AG09319 (cell line): ENCODE data around the gene SPEF2.

Source experiments
- DNase-seq: peaks from one replicate; pipeline ENCODE4 v3.0.0-alpha.2; 2010; ENCODE audit warnings: low read depth; ENCODE audit errors: extremely low read depth
- TF ChIP-seq, protein P1 (sequence below): IDR thresholded peaks from 2 replicates; pipeline ENCODE4 v1.5.1; 2011; ENCODE audit warnings: low read depth, mild to moderate bottlenecking, inconsistent platforms, low read length, moderate library complexity

The SPEF2 gene, protein sequence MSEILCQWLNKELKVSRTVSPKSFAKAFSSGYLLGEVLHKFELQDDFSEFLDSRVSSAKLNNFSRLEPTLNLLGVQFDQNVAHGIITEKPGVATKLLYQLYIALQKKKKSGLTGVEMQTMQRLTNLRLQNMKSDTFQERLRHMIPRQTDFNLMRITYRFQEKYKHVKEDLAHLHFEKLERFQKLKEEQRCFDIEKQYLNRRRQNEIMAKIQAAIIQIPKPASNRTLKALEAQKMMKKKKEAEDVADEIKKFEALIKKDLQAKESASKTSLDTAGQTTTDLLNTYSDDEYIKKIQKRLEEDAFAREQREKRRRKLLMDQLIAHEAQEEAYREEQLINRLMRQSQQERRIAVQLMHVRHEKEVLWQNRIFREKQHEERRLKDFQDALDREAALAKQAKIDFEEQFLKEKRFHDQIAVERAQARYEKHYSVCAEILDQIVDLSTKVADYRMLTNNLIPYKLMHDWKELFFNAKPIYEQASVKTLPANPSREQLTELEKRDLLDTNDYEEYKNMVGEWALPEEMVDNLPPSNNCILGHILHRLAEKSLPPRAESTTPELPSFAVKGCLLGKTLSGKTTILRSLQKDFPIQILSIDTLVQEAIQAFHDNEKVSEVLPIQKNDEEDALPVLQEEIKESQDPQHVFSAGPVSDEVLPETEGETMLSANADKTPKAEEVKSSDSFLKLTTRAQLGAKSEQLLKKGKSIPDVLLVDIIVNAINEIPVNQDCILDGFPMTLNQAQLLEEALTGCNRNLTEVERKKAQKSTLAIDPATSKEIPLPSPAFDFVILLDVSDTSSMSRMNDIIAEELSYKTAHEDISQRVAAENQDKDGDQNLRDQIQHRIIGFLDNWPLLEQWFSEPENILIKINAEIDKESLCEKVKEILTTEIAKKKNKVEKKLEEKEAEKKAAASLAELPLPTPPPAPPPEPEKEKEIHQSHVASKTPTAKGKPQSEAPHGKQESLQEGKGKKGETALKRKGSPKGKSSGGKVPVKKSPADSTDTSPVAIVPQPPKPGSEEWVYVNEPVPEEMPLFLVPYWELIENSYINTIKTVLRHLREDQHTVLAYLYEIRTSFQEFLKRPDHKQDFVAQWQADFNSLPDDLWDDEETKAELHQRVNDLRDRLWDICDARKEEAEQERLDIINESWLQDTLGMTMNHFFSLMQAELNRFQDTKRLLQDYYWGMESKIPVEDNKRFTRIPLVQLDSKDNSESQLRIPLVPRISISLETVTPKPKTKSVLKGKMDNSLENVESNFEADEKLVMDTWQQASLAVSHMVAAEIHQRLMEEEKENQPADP (N-terminal part only)

DNA sequence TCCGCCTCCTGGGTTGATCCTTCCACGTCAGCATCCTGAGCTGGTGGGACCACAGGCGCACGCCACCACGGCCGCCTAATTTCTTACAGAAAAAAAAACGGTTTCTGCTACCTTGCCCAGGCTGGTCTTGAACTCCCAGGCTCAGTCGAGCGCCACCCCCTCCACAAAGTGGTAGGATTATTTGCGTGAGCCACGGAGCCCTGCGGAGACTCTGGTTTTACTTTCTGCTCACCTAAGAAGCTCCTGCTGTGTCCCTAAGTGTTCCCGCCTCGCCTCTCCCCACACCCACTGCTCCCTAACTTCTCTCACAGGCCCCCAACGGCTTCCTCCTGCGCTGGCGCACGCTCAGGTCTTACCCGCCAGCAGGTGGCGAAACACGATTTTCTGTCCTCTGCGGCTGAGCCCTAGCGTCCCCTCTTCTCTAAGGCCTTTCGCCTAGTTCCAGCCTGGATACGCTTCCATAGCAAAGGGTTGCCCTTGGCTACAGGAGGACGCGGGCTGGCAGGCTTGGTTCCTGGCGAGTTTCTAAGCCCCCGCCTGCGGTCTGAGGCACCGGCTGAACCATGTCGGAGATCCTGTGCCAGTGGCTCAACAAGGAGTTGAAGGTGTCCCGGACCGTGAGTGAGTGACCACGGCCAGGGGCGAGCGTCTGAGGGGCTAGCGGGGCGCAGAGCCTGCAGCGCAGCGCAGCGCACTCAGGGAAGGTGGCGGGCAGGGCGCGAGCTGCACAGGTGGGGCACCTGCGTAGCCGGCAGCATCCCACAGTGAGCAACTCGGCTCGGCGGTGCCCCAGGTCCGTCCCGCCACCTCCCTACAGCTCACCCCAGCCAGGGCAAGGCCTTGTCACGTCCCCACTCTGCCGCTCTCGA is at the start of gene SPEF2:
Gene SPEF2, plus strand, starts transcription at position 429 of the 869 bp plus-strand sequence. Its CDS starts 135 bp downstream, at position 564.
- DNase-seq, result peak; percentile 84
- TF ChIP-seq, protein P1, sequence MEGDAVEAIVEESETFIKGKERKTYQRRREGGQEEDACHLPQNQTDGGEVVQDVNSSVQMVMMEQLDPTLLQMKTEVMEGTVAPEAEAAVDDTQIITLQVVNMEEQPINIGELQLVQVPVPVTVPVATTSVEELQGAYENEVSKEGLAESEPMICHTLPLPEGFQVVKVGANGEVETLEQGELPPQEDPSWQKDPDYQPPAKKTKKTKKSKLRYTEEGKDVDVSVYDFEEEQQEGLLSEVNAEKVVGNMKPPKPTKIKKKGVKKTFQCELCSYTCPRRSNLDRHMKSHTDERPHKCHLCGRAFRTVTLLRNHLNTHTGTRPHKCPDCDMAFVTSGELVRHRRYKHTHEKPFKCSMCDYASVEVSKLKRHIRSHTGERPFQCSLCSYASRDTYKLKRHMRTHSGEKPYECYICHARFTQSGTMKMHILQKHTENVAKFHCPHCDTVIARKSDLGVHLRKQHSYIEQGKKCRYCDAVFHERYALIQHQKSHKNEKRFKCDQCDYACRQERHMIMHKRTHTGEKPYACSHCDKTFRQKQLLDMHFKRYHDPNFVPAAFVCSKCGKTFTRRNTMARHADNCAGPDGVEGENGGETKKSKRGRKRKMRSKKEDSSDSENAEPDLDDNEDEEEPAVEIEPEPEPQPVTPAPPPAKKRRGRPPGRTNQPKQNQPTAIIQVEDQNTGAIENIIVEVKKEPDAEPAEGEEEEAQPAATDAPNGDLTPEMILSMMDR, result peak; percentile 92

DNA sequence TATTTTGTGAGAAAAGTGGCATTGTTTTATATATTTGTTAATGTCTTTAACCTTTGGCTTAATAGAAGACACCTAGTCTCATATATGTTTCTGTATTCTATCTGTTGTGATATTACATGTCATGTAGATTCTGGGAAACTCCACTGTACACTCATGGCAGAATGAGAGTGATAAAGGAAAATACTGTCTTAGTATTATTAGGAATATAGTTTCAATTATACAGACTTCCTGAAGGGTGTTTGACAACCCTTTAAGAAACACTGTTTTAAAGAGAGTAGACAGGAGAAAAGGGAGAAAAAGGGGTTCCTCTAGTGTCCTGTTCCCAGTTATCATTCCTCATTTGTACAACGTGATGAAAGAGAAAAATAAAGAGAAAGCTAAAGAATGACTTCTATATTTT is 42.1 kb upstream of the SPEF2 start:
- TF ChIP-seq, protein P1, result no peak
- no peak for DNase-seq

DNA sequence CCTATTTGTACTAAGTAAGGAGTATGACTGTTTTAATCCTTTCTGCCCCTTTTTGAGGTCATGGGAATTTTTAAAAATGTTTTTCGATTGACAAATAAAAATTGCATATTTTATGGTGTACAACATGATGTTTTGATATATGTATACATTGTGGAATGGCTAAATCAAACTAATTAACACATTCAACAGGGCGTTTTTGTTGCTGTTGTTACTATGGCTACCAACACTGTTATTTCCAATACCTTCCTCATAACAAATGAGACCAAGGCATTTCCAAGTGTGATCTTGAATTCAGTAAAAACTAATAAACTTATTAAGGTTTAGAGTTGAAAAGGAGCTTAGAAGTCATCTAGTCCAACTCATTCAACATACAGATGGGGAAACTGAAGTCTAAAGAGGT is 30.2 kb upstream of the SPEF2 start:
- no peak for DNase-seq
- TF ChIP-seq, protein P1, result no peak

DNA sequence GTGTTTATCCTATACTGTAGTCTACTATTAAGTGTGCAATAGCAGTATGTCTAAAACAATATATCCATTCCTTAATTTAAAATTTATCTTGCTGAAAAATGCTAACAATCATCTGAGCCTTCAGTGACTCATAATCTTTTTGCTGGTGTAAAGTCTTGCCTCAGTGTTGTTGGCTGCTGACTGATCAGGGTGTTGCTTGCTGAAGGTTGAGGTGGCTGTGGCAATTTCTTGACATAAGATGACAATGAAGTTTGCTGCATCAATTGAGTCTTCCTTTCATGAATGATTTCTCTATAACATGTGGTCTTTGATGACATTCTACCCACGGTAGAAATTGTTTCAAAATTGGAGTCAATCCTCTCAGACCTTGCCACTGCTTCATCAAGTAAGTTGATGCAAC is 24.3 kb upstream of the SPEF2 start:
- no peak for DNase-seq
- TF ChIP-seq, protein P1, result no peak

DNA sequence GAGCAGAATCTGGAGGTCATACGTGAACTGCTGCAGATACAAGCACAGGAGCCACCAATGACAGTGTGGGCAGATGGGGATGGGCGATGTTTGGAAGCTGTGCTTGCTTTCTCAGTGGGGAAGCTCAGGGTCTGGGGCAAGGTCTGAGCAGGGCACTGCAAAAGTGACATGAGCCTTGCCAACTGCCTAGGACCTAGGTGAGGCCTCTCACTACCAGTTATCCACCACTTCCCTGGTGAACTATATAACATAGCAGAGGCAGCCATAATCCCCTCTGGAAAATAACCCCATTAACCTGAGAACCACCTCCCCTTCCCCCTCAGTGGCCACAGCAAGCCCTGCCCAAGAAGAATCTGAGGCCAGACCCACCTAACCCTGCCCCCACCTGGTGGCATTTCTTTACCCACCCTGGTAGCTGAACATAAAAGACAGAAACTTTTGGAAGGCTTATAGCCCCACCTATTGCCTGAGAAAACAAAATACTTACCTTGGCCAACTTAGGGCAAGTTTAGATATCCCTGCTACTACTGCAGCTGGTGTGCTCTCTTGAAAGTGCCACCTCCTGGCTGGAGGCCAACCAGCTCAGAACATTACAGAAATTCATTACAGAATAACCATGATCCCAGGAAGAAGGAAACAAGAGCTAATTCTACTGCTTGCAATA is 18.8 kb upstream of the SPEF2 start:
- TF ChIP-seq, protein P1, result no peak
- no peak for DNase-seq

DNA sequence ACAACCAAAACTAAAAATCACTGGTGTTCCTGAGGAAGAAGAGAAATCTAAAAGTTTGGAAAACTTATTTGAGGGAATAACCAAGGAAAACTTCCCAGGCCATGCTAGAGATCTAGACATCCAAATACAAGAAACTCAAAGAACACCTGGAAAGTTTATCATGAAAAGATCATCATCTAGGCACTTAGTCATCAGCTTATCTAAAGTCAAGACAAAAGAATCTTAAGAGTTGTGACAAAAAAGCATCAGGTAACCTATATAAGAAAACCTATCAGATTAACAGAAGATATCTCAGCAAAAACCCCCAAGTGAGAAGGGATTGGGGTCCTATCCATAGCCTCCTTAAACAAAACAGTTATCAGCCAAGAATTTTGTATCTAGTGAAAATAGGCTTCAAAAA is 17.1 kb upstream of the SPEF2 start:
- no peak for DNase-seq
- TF ChIP-seq, protein P1, result no peak
